ENCODE measurements around the gene GPR52.

DNA sequence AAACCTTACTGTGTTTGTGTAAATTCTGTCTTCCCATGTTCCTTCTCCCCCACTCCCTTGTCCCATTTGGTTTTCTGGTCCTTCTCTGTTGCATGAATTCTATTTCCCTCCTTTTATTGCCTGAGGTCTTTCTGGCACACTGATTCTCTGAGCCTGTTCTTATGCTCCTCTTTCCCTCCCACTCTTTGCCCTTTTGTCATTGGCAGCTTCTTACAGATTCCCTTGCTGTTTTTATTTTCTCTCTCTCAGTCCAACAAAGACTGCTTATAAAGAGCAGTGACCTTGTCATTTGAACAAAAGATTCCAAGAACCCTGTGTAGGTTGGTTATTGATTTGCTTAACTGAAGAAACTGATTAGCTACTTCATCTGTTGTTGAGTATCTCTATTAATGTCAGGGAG is 49.7 kb downstream of the GPR52 start:
- TF ChIP-seq, protein P1, sequence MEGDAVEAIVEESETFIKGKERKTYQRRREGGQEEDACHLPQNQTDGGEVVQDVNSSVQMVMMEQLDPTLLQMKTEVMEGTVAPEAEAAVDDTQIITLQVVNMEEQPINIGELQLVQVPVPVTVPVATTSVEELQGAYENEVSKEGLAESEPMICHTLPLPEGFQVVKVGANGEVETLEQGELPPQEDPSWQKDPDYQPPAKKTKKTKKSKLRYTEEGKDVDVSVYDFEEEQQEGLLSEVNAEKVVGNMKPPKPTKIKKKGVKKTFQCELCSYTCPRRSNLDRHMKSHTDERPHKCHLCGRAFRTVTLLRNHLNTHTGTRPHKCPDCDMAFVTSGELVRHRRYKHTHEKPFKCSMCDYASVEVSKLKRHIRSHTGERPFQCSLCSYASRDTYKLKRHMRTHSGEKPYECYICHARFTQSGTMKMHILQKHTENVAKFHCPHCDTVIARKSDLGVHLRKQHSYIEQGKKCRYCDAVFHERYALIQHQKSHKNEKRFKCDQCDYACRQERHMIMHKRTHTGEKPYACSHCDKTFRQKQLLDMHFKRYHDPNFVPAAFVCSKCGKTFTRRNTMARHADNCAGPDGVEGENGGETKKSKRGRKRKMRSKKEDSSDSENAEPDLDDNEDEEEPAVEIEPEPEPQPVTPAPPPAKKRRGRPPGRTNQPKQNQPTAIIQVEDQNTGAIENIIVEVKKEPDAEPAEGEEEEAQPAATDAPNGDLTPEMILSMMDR (optimal IDR thresholded peaks at IDR 0.05 in 1 of 3, IDR thresholded peaks at IDR 0.05 in 1 of 3, conservative IDR thresholded peaks at IDR 0.05 in 1 of 3; ENCODE audit: extremely low read depth in 1 of 3, insufficient read depth in 2 of 3, low read length in 3 of 3): no peak
- no peak for TF ChIP-seq EZH2 (IDR thresholded peaks at IDR 0.05; ENCODE audit: low read length)

All from keratinocyte (primary cell).